ENCODE results near the gene LAMA1. TPM values are rescaled to one million over a fixed set of nuclear protein-coding genes. Genes with fewer than 3 reads are reported as not detected.

LAMA1 gene
- polyA plus RNA-seq, 1 donor from 2014 or later, result 10.3 TPM

- H3K36me3 ChIP-seq (ENCODE audit: insufficient read depth, low read length), result no peaks in the 10 kb centered on the region
Measured at GRCh38 chr18:6948281-6949055, 169.1 kb downstream of the LAMA1 start.

More at GRCh38 chr18:6948281-6949055, 169.1 kb downstream of the LAMA1 start:
- H3K9me3 ChIP-seq (ENCODE audit: low read length), result no peaks in the 10 kb centered on the region
- no peak overlapping the region for H3K9ac ChIP-seq (ENCODE audit: low read length)
- H3K27me3 ChIP-seq (ENCODE audit: insufficient read depth, low read depth, low read length), result no peaks in the 10 kb centered on the region
- TF ChIP-seq EZH2 (IDR thresholded peaks at IDR 0.05; ENCODE audit: borderline replicate concordance, insufficient read depth, low read length, poor library complexity, severe bottlenecking) (no peak), RAD21 (conservative IDR thresholded peaks at IDR 0.05) (no peak), EP300 (conservative IDR thresholded peaks at IDR 0.05; ENCODE audit: poor library complexity, severe bottlenecking) (no peak), POLR2AphosphoS5 (IDR thresholded peaks at IDR 0.05) (no peak), CTCF (IDR thresholded peaks at IDR 0.05; ENCODE audit: poor library complexity, severe bottlenecking) (no peak), MXI1 (conservative IDR thresholded peaks at IDR 0.05; ENCODE audit: poor library complexity, severe bottlenecking) (no peak), REST (IDR thresholded peaks at IDR 0.05; ENCODE audit: borderline replicate concordance) (no peak), TAF1 (IDR thresholded peaks at IDR 0.05; ENCODE audit: low read depth) (no peak), SMC3 (conservative IDR thresholded peaks at IDR 0.05; ENCODE audit: poor library complexity) (no peak)
- H2AFZ ChIP-seq (ENCODE audit: low read depth, low read length), result no peak overlapping the region
- no peaks in the 10 kb centered on the region for H3F3A ChIP-seq (ENCODE audit: insufficient read depth, low read length, poor library complexity, severe bottlenecking)
- H3K79me2 ChIP-seq (replicated peaks; ENCODE audit: insufficient read depth, low read length), result no peaks in the 10 kb centered on the region
- H3K9me2 ChIP-seq (ENCODE audit: insufficient read depth, low read length), result no peaks in the 10 kb centered on the region
- no peak overlapping the region for H3K27ac ChIP-seq (ENCODE audit: low read length)
- H3K4me3 ChIP-seq (ENCODE audit: low read length), result no peak overlapping the region
- H3K4me2 ChIP-seq (ENCODE audit: low read length), result no peak overlapping the region
- no peaks in the 10 kb centered on the region for H4K20me1 ChIP-seq (ENCODE audit: insufficient read depth)

All from neural cell (in vitro differentiated cells).